Germinal center (tissue), 1 donor: Measurements from ENCODE around the gene MAT1A.
"Not testable (repeated sequence)": the region's sequence is repeated elsewhere in the genome, so short reads cannot be mapped to it uniquely, and the experiment has no call there.

Source experiments
- DNase-seq: peaks from one replicate; pipeline ENCODE4 v3.0.0; 2012; ENCODE audit warnings: mixed read lengths, low spot score

MAT1A gene

GRCh38 chr10:80223031-80223419, 66.4 kb downstream of the MAT1A start:
- DNase-seq = not testable (repeated sequence)
